ENCODE results near the gene CRIP2.

CRIP2 gene

GRCh38 chr14:105464501-105464900 lies 10.1 kb upstream of the CRIP2 start:
- no peak for DNase-seq (ENCODE audit: low read depth)

GRCh38 chr14:105465209-105466031 lies 9.2 kb upstream of the CRIP2 start:
- no peak for DNase-seq (ENCODE audit: low read depth)

GRCh38 chr14:105466531-105467248 lies 7.9 kb upstream of the CRIP2 start:
- no peak for DNase-seq (ENCODE audit: low read depth)

- no peak for DNase-seq (ENCODE audit: low read depth)
Observed at GRCh38 chr14:105467249-105467941, 7.2 kb upstream of the CRIP2 start.

GRCh38 chr14:105467942-105468471 lies 6.6 kb upstream of the CRIP2 start:
- DNase-seq (ENCODE audit: low read depth) = no peak

GRCh38 chr14:105468621-105469241 lies 5.9 kb upstream of the CRIP2 start:
- DNase-seq (ENCODE audit: low read depth) = no peak

- DNase-seq (ENCODE audit: low read depth) = no peak
Observed at GRCh38 chr14:105469456-105470349, 4.9 kb upstream of the CRIP2 start.

- DNase-seq (ENCODE audit: low read depth) = no peak
Observed at GRCh38 chr14:105470350-105471296, 4.0 kb upstream of the CRIP2 start.

GRCh38 chr14:105471297-105471821 lies 3.3 kb upstream of the CRIP2 start:
- DNase-seq (ENCODE audit: low read depth) = no peak

GRCh38 chr14:105471823-105472485 lies 2.7 kb upstream of the CRIP2 start:
- DNase-seq (ENCODE audit: low read depth) = no peak

GRCh38 chr14:105472486-105472991 lies 2.1 kb upstream of the CRIP2 start:
- no peak for DNase-seq (ENCODE audit: low read depth)

- no peak for DNase-seq (ENCODE audit: low read depth)
Observed at GRCh38 chr14:105473033-105473676, 1.5 kb upstream of the CRIP2 start.

GRCh38 chr14:105473677-105474482 lies 741 bp upstream of the CRIP2 start:
- peak; percentile 22 for DNase-seq (ENCODE audit: low read depth)

GRCh38 chr14:105475269-105476096 lies 862 bp downstream of the CRIP2 start:
- DNase-seq (ENCODE audit: low read depth) = no peak

- no peak for DNase-seq (ENCODE audit: low read depth)
Observed at GRCh38 chr14:105476097-105476830, 1.6 kb downstream of the CRIP2 start.
